ENCODE measurements around the gene MSMB. TPM values are rescaled to one million over a fixed set of nuclear protein-coding genes. Genes with fewer than 3 reads are reported as not detected.
A peak's percentile ranks its signal among the peaks of the same experiment; 100 is the strongest.

MSMB gene
- total and polyA plus RNA-seq, 9 of the 15 experiments (the other 6 are each of a cell fraction or from before 2014, with no cell fraction given): 0.21 to 0.60 TPM; not detected in 7

GRCh38 chr10:46031648-46032532 lies 14.2 kb downstream of the MSMB start (continued):
- TF ChIP-seq ZNF512 (tag; IDR thresholded peaks at IDR 0.05) (no peak), TAF7 (tag; IDR thresholded peaks at IDR 0.05) (no peak), USF2 (CRISPR knock-in tag; IDR thresholded peaks at IDR 0.05) (no peak), MEF2D (tag; conservative IDR thresholded peaks at IDR 0.05; ENCODE audit: low read depth) (no peak), ZNF644 (tag; IDR thresholded peaks at IDR 0.05; ENCODE audit: low read depth) (peak; percentile 54; the same call in 1 of the 2 replicates), KLF16 (IDR thresholded peaks at IDR 0.05) (peak; percentile 41; the same call in 1 of the 2 replicates), MBD2 (IDR thresholded peaks at IDR 0.05; ENCODE audit: borderline replicate concordance, low read depth) (no peak), XRCC5 (IDR thresholded peaks at IDR 0.05; ENCODE audit: low read depth, low read length) (no peak), ZBTB7A (IDR thresholded peaks at IDR 0.05; ENCODE audit: borderline replicate concordance, control insufficient read depth, low read depth, low read length) (no peak), ZNF444 (CRISPR knock-in tag; IDR thresholded peaks at IDR 0.05) (no peak), SNIP1 (IDR thresholded peaks at IDR 0.05; ENCODE audit: low read depth) (no peak), ARHGAP35 (IDR thresholded peaks at IDR 0.05; ENCODE audit: partially characterized antibody) (no peak), ZFP91 (CRISPR knock-in tag; IDR thresholded peaks at IDR 0.05) (no peak), HMGXB4 (CRISPR knock-in tag; IDR thresholded peaks at IDR 0.05) (no peak), SAFB (IDR thresholded peaks at IDR 0.05; ENCODE audit: borderline replicate concordance, low read depth, low read length) (no peak), TAF1 (IDR thresholded peaks at IDR 0.05; ENCODE audit: control insufficient read depth, extremely low read depth, insufficient read depth, low read length, severe bottlenecking) (no peak), NFE2 (IDR thresholded peaks at IDR 0.05; ENCODE audit: low read depth) (0 out of 2 replicates have a peak, but pooled peaks have one; percentile 14), MNT (conservative IDR thresholded peaks at IDR 0.05) (peak in 1 of 2 experiments; percentile 24; a peak in 1 of 4 replicates), SETDB1 (IDR thresholded peaks at IDR 0.05; ENCODE audit: low read length) (no peak), HCFC1 (IDR thresholded peaks at IDR 0.05; ENCODE audit: low read depth, low read length) (no peak)
